Right kidney (tissue), 1 donor: ENCODE results near the gene VPS41.

Experiments
- DNase-seq: peaks from one replicate; pipeline ENCODE4 v3.0.0-alpha.2; 2016

VPS41 gene

DNA sequence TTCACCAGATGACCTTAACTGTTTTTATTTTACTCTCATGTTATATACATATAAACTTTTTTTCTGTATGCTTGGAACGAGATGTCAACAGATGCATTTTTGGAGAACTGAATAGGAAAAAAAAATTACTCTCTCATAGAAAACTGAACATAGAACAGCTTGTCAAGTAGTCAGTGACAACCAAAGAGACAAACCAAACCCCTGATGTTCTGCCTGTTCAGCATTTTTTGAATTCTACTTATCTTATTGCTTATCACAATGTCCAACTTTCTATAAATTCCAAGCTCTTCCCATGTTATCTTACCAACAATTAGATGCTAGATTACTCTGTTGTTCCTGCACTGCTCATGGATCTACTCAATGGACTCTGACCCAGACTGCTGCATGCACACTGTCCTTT, 95.2 kb downstream of the VPS41 start:
- no peak for DNase-seq

DNA sequence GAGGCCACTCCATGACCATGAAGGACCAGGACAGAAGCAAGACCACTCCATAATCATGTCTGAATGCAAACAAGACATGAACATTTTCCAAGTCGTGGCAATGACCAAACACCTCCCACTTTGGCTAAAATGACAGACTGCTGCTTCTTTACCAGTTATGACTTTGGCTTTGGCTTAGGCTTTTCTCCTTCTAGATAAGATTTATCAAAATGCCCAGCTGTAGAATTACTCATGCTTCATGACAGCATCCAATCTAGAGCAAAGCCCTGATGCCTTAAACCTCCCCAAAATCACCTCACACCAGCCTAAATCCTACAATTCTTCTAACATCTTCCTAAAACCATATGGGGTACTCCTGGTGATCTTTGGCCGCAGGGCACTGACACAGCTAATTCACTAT, 102.1 kb downstream of the VPS41 start:
- DNase-seq, result no peak

DNA sequence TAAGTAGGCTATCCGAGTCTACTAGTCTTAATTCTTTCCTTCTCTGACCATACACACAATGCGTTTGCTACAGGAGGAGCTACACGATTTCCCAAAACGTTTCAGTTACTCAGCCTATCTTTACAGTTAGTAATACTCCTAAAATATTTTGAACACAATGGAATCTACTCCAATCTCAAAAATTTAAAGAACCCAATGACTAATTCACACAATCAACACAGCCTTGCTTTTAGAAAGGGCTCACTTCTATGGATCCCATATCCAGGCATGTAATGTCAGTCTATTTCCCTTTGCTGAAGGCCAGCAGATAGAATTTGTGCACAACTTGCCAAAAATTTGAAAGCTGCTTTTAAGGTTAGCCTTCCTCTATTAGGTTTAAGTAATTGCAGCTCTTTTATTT, 107.2 kb downstream of the VPS41 start:
- no peak for DNase-seq

DNA sequence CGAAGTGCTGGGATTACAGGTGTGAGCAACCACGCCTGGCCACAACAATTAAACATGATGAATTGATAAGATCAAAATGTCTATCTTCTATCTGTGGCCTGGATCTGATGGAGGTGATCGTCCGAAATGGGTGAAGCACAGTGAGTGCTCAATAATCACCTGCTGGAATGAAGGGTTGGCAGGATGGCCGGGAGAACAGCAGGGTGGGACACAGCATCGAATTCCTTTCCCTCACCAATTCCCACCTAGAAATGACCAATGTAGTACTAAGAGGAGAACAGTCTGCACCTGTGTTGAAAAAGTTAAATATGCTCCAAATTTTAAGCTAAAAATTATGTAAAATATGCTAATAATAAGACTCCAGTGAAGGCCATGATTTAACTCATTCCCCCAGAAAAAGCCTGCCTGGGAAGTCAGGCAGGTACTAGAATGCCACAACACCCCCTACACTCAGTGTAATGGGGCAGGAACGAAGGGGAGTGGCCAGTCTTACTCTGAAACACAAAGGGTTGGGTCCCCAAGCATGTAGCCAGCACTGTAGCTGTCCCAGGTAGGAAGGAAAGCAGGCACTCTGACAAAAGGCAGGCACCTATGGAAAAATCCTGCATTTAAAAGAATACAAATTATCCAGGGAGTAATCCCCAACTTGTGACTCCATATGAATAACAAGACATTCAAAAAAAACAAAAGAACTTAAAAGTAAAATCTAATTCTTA, 110.3 kb downstream of the VPS41 start:
- DNase-seq, result no peak

DNA sequence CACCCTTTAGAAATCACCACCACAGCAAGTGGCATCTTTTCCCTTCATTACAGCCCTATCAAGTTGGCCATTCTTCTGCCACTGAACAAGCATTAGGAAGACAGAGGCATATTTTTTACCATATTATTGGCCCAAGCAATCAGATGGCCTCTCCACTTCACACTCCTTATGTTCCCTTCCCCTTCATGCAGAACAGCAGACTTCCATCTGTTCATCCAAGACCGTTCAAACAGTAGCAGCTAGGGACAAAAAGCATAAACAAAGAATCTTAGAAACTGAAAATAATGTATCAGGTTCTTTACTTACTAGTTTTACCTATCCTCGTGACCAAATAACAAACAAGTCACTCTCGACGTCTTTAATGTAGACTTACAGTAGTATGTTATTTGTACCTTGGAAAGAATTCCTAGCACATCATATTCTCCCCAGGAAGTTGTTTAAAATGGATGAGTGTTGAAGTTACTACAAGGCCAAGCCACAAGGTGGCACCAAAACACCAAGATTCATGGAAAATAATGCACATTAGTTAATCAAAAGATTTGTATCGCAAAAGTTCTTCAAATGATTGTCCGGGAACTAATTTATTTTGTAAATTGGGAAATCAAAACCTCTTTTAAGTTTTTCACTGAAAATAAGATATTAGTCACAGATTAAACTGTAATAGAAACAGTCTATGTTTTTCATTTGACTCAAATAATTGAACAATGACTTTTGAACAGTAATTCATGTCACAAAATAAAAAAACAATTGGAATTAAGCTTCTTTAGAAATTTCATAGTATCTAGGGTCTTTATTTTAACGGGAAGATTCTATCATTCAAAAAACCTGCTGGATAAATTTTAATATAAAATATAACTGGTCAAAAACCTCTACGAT, 112.1 kb downstream of the VPS41 start:
- DNase-seq, result no peak

DNA sequence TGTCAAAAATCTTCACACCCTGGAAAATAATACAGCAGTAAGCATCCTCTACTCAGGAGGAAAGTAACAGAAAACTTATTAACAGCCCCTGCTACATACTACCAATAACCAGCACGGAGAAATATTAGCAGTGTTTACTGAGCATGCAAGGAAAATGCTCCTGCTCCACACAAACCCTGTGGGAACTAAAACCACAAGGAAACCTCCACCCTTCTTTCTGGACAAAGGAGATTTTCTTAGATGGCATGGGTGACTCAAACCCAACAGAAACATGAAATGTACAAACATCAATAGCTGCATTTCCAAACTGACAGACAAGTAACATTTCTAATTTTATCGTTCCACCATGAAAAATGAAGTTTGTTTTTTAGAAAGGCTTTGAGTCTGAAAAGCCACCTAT, 113.4 kb downstream of the VPS41 start:
- no peak for DNase-seq

DNA sequence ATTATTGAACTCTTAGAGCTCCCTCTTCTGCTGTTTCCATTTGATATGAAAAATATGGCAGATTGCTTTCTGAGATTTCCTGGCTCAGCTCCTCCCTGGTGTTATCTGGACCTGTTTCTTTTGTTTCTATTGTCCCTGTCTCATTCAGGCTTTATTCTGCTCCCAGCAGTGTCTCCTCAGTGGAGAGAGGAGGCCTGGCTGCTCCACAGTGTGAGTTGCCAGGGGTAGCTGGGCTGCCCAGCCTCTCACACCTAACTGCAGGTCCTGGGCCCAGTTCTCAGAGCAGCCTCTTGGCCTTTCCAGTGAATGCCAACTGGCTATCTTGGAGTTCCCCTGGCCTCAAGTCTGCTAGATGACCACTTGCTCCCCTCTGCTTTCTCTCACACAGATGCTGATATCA, 127.0 kb downstream of the VPS41 start:
- DNase-seq, result no peak

DNA sequence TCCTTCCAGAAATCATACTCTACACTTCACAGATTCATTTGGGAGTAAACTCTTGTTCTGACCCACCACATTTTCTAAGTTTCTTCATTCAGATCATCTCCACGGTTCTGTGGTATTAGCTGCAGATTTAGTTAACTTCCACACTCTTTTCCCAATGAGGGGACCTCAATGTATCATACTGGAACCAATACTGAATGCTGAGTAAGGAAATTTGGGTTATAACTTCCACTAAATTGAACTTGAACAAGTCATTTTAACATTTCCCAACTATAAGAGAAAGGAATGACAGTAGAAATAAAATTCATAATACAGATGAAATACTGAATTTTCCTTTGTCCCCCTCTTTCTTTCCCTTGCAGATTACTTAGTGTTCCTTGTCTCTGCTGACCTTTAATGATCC, 131.4 kb downstream of the VPS41 start:
- no peak for DNase-seq

DNA sequence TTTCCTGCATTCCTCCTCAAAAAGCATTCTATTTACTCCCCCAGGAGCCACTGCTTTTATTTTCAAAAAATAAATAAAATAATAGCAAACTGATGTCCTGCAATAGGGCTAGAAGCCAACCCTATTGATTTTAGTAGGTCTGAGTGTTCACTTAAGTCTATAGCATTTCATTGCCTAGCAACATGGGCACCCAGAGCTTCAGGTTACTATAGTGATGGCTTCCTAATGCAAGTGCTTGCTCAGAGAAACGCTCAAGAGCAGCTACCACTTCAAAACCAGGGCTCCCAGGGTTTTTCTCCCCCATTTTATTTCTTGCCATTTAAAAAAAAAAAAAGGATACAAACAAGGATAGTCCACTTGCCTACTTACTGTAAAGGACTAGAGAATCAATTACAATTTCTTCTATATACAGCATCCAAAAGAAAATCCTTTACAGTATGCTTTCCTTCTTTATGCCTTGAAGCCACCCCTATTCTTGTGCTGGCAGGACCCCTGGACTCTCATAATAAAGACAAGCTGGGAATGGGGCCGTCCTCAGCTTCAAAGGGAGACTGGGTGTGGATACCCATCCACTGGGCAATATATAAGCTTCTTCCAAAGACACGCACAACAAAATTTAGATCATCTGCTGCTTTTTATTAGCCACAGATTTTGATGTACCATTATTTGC, 133.3 kb downstream of the VPS41 start:
- DNase-seq, result no peak

DNA sequence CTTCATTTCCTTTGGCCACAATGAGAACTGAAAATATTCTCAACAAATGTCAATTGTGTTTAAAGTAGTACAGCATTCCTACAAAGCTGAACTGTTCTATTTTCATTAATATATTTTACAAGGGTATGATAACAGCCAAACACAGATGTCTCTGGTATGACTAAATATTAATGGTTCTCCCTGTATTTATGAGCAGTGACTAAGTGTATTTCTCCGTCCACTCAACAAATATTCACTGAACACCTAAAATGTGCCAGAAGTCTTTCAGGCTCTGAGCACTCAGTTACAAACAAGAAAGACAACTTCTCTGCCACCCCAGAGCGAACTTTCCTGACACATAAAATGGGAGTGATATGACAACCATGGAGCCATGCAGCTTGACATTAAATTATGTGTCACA, 135.6 kb downstream of the VPS41 start:
- DNase-seq, result no peak

DNA sequence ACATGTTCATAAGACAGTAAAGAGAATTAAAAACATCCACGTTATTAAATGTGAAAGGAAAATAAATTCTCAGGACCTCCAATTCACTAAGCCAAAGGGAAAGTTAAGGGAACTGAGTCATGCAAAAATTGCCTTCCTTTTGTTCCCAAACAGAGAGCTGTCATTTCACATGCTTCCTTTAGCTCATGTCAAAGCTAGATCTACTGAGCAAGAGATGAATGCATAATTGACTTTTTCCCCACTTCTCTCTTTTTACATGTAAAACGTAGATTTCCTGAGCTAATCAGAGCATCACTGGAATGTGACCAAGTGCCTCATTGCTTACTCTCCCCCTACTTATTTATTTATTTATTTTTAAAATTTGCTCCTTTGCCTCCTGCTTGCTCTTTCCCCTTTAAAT, 148.8 kb downstream of the VPS41 start:
- DNase-seq, result no peak

DNA sequence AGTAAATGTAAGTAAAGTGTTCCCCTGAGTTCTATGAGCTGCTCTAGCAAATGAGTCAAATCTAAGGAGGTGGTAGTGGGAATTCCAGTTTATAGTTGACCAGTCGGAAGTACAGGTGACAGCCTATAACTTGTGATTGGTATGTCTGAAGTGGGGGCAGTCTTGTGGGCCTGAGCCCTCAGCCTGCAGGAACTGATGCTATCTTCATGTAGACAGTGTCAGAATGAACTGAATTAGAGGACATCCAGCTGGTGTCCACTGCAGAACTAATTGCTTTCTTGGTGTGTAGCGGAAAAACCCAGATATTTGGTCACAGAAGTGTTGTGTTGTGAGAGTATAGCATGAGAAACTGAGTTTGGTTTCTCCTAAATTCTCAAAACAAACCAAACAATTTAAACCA, 150.0 kb downstream of the VPS41 start:
- no peak for DNase-seq

DNA sequence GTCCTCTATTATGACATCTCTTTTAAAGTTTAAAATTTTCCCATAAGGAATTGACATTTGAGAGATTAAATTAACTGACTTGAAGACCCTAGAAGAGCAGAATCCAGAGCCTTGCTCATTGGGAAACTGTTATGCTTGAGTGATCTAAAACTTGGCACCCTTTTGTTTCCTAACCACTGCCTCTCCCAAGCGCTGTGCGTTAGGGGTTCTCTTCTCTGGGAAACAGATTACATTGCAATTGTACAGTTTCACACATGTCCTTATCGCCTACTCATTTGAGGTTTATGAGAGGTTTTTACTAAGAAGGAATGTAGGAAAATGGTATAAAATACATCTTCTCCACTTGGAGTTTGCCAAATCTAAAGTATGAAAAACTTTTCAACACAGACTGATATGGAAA, 151.1 kb downstream of the VPS41 start:
- no peak for DNase-seq

DNA sequence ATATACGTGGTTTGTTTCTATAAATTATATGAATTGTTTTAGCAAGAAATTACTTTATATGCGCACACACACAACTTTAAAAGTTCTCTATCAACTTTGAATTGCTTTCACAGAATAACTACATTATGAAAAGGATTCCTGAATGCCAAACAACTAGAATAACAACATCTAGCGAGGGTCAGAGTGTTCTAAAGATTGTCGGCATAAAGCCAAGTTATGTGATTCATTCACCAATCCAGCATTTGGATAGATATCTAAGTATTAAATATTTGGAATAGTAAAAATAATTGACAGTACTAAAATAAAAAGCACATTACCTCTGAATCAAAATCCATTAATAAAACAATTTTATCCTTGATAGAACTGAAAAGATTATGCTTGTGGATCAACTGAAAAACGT, 152.5 kb downstream of the VPS41 start:
- no peak for DNase-seq

DNA sequence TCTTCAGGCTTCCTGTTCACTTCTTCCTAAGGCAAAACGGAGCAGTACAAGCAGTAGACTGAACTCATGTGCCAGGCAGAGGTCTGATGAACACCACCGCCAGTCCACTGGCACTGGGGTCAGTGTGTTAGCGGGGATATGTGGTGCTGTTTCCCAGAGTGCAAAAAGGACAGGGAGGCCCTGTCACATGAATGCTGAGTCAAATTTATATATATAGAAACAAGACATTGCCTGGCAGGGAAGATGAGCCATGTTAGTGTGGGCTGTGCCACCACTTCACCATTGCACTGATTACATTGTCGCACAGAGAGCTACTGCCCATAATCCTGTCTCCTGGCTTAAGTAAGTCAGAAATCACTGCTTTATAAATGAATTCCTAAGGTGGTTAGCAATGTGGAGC, 155.6 kb downstream of the VPS41 start:
- DNase-seq, result no peak

DNA sequence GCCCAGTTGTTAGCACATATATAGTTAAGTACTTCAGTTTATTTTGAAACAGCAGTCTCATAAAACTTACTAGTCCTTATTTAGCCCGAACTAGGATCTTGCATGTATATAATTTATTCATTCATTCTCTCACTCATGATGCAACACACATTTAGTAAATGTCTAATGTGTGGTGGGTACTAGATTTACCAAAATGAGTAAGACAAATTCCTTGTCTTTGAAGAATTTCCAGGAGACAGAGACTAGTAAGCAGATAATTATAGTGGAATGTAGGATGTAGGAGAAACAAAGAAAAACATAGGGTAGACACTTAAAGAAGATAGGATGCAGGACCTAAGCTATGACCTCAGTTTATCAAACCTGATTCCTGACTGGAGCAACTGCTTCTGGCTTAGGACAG, 157.6 kb downstream of the VPS41 start:
- no peak for DNase-seq

DNA sequence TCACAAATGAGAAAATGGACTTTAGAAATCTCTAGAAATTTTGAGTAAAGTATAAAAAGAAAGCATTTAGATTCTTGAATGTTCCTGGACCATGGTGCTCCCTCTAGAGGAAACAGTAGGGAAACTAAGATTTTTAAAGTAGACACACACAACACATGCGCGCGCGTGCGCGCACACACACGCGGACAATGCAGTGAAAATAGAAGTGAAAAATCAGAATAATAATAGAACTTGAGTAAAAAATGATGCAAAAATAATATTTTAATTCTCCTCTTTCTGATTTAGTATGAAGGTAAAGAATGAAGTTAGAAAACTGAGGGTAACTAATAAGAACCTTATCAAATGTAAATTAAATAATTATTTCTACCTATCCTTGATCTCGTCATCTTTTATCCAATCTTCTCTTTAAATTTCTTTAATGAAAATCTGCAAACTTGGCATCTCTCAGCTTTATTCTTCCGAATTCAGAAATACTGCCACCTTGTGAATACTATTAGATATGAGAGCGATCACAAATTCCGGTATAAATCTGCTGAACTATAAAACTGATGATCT, 160.9 kb downstream of the VPS41 start:
- no peak for DNase-seq

DNA sequence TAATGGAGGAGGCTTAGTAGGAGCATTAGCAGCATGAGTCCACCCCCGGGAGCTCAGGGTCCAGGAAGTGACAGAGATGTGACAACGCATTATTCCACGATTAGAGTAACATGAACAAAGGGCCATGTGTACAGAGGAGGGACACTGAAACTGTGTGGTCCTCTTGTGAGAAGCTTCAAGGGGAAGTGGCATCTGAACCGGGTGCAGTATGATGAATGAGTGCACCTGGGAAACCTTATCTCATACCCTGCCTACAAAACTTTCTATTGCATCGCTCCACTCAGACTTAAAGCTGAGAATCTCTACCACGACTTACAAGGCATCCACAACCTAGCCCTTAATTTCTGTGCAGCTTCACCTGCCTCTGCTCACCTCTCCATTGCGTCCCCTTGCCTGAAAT, 162.6 kb downstream of the VPS41 start:
- no peak for DNase-seq

DNA sequence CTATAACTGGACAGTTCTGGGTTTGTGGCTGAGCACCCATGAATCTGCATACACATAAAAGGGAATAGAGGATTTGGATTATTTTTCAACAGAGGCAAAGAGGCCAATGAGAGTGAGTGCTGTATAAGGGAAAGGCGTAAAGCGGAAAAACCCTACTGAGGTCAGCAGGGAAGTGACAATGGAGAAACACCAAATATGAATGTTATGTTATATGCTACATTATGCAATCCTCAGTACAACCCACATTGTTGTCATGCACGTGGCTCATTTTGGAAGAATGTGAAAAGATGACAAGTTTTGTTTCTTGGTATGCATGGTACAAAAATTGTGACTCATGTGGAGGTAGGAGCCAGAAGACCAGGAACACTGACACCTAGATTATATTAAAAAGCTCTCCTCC, 164.2 kb downstream of the VPS41 start:
- no peak for DNase-seq

DNA sequence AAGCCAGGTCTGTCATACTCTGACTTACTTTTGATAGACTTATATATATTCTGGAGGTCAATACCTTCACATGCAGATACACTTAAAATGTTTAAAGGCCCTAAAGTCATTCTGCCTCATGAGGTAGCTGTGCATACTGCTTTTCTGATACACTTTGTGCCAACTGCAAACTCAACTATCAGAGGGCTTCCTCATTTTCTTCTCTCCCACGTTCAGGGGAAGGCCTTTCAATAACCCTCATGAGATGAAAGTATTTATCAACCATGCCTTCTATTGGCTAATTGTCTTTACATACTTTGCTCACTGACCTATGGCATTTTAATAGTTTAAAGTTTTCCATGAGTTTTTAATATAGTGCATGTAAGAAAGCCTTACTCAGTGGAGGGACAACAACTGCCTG, 165.1 kb downstream of the VPS41 start:
- no peak for DNase-seq

DNA sequence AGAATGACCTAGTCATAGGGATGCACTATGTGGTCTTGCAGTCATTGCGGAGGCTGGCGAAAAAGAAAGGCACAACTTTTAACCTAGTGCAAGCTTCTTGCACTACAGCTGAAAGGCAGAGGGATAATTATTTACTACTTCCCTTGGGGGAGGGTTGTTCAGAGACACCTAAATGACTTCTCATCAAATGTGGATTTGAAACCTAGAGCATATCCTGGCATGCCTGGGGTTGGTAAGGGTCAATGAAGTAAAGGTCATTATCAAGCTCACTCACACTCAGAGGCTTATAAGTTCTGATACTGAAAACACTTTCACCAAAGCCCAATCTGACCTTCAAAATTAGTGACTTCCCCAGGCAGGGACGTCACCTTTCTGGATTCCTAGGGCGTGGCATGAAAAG, 168.9 kb downstream of the VPS41 start:
- DNase-seq, result no peak

DNA sequence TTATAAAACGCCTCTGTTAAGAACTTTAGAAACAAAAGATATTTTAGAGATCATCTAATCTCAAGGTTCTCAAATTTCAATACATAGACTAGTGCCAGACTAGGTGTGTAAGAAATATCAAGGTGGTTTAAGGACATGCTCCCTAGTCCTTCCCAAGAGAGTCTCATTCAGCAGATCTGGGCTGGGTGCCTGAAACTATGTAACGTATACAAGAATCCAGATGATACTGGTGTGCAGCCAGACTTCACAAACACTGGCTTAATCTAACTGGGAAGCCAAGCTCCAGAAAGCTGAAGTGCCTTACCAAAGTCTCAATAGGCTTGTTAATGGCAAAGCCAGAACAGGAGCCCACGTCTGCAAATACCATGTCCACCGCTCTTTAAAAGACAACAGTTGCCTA, 172.9 kb downstream of the VPS41 start:
- DNase-seq, result no peak

DNA sequence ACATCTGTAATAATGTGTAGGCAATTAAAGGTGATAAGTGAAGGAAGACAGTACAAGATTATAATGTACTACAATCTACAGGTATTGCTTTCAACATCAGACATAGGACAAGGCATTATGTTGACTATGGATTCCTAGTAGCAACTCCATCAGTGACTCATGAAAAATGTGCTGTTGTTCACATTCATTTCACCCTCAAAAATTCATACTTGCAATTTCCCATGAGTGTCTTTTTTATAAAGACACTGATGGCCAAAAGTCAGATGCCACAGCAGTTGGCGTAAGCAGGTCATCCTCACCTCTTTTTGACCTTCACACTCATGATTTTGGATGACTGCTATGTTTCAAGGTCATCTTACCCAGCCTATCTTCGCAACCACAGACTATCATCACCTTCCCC, 177.8 kb downstream of the VPS41 start:
- no peak for DNase-seq
